NCI-H69 (cell line): Measurements from ENCODE around the gene PLAAT5.
"Not testable (repeated sequence)": the region's sequence is repeated elsewhere in the genome, so short reads cannot be mapped to it uniquely, and the experiment has no call there.

Experiments
- DNase-seq: peaks from one replicate; lab custom pipeline; 2025; lab: John Stamatoyannopoulos, UW

PLAAT5 gene, protein sequence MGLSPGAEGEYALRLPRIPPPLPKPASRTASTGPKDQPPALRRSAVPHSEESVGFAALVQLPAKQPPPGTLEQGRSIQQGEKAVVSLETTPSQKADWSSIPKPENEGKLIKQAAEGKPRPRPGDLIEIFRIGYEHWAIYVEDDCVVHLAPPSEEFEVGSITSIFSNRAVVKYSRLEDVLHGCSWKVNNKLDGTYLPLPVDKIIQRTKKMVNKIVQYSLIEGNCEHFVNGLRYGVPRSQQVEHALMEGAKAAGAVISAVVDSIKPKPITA

DNA sequence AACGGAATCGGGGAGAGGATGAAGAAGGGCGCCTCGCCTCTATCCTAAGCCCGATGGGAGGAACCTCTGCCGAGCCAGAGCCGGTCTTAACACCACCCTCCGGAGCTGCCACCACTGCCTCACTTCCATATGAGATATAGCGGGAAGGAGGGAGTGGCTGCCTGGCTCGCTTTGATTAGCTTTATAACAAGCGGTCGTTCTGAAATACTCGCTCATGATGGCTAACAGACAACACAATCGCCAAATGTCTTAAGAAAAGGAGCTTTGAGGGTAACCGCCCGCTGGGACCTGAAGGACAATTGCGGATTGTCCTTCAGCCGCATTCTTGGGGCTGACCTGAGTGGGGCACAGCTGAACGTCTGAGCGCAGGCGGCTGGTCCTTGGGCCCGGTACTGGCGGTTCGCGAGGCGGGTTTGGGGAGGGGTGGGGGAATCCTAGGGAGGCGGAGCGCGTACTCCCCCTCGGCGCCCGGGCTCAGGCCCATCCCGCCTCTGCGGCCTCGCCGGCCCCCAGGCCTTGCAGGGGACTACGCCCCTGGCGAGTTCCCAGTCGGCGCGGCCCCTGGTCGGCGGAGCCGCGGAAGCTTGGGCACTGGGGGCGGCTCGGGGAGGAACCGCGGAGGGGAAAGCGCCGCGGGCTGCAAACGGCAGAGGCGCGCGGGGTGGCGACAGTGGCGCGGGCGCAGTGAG, at the start of gene PLAAT5:
Gene PLAAT5 (minus strand): TSS at position 617 of the 689 bp plus-strand sequence. CDS start 133 bp downstream, at position 484.
- DNase-seq: no peak

DNA sequence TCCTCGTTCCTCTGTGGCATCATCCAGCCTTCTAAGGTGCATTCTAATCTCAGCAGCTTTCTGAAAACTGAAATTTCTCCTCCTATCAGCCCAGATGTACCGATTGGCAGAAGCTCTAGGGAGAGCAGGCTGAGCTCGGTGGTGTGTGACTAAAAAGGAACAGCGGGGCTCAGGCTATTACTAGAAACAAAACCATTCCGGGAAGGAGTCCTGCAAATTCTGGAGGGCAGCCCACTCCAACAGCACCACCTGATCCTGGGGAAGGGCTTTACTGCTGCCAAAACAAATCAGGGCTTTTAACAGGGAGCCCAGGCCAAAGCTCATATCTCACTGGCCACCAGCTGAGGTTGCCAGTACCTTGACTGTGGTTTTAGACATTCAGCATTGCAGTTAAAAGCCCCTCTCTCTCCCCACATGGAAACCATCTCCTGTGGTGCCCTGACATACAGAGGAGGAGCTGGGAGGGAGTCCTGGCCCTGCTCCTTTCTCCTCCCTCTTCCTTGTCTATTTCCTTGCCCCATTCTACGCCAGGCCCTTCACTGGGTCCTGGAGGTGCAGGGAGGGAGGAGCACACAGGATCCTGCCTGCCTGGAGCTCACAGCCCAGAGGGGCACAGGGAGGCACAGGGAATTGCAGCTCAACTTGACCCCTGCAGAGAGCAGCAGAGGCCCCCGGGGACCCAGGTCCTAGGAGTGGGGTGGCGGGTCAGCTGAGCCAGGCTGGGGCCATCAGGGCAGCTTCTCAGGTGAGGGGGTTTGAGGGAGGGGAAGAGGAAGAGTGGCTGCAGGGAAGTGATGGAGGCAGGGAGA, 46.5 kb upstream of the PLAAT5 start:
- no peak for DNase-seq

DNA sequence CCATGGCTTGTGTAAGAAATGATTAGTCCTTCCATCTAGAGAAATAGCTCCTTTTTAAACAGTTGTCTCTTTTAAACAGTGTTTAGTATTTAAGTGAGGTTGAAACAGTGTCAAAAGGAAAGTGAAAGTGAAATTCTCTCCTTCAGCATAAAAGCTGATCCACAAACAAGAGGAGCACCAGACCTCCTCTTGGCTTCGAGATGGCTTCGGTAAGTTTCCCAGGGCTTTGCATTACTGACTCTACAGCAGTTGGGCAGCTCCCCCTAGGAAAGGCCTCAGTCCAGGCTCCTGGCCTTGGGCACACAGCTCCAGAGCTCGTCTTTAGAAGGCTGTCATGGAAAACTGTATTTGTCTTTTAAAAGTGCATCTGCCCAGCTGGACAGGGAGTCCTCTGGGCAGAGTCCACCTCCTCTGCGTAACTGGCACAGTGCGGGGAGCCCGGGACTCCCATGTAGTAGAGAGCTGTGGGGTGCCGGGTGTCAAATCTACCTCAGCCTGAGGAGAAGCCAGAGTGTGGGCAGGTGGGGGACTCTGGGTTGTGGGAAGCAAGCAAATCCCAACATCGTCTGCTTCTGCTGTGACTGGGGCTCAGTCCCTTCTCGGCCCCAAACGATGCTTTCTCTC, 45.8 kb upstream of the PLAAT5 start, which contains the start of gene PLAAT4:
Gene PLAAT4 (plus strand): TSS at position 140 of the 624 bp plus-strand sequence. CDS start 61 bp downstream, at position 201.
- DNase-seq: no peak

DNA sequence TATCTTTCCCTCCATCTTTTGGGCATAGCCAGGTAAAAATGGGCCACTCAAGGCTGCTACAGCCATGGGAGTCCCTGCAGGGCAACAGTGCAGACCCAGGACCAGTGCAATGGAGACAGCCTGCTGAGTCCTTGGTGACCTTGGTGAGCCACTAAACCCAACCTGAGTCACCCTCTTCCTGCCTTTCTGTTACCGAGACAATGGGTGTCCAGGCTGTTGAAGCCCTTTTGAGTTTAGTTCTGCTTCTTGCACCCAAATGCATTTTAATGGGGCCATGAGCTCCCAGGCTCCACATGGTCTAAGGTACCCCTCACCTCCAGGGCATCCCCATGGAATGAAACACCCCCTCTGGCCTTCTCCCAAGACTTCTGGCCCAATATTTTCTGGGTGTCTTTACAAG, 44.8 kb upstream of the PLAAT5 start:
- DNase-seq: no peak

DNA sequence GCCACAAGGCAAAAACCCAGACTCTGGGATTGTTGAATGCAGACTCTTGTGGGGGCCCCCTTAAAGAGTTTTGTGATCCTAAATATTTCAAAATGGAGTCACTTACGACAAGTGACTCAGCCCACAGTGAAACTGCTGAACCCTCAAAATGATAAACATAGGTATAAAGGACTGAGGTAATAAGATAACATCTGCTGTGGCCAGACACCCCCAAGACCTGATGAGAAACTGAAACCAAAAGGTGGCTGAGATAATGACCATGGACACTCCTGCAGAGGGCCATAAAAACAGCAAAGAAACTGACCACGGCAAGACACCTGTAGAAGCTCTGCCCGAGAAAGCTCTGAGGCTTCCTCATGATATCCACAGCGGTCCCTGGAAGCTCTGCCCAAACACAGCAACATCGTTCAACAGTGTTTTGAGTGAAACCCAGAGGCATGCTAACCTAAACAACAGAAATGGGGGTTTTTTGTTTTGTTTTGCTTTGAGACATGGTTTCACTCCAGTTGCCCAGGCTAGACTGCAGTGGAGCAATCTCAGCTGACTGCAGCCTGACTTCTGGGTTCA, 44.0 kb upstream of the PLAAT5 start:
- DNase-seq: no peak

DNA sequence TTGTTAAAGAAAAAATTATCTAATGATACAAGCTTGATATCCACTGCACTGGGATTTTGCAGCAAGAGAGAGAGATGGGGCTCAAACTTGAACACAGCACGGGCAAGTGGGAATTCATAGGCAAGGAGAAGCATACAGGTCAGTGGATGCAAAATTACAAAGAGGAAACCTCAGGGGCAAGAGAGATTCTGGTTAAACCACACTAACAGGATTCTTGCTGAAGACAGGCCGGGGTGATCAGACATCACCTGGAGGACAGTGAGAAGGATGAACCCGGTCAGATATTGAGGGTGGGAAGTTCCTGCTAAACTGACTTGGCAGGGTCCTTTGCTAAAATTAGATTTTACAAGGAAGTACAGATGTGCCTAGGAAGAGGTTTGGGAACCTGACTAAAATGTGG, 43.1 kb upstream of the PLAAT5 start:
- DNase-seq: no peak

DNA sequence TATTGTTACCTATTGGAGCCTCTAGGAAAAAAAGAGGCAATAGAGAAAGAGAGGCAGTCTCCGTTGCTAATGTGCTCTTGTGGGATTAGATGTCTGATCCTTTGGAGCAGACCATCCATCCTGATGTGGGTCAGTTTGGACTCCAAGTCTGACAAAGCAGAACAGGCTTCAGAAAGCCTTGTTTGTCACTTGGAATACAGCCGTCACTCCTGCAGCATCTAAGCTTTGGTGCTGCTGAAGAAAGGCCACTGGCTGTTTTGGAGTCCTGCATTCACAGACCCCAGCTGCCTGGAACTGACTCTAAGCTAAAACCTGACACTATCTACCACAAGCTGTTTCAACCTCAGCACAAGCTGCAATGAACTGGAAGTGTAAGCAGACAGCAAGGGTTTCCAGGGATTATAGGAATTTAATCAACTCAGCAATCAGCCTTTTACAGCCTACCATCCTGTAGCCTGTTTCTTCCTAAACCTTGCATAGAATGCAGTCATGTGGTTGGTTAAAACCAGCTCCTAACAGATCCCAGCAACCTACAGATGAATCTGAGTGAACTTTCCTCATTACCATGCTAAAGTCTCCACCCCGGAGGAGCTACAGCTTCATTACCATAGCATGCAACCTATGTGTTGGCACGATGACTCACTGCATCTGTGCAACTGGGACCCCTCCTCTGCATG, 42.0 kb upstream of the PLAAT5 start:
- no peak for DNase-seq

DNA sequence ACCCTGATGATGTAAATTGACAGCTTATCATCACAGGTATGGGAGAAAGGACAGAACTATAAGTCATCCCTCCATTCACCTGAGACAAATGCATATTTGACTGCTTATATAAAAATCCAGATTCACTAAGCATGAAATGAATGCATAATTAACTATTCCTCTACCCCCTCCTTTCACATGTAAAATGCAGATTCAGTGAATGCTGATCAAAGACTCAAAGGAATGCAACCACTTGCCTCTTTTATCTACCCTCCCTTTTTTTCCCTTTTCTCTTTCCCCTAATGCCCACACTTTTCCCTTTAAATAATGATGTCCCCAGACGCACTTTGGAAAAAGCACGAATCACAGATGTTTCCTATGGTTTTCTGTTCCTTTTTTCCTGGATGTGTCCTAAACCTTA, 41.1 kb upstream of the PLAAT5 start:
- DNase-seq: no peak

DNA sequence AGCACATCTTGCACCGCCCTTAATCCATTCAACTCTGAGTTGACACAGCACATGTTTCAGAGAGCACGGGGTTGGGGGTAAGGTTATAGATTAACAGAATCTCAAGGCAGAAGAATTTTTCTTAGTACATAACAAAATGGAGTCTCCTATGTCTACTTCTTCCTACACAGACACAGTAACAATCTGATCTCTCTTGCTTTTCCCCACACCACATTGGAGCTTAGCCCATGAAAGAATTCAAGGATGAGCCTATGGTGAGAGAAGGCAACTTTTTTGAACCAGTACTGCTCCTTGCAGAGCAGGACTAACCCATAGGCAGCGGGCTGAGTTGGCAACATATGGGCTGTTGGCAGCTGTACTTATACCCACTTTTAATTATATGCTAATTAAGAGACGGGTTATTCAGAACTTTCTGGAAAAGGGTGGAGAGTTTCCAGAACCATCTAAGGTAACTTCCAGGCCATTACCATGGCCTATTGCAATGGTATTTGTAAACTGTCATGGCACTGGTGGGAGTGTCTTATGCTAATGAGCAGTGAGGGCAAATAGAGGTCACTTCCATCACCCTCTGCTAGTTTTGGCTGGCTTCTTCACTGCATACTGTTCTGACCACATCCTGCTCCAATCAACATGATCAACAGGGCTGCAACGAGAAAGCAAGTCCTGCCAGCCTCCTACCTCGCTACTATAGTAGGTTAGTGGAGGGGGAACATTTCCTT, 40.3 kb upstream of the PLAAT5 start:
- not testable (repeated sequence) for DNase-seq

DNA sequence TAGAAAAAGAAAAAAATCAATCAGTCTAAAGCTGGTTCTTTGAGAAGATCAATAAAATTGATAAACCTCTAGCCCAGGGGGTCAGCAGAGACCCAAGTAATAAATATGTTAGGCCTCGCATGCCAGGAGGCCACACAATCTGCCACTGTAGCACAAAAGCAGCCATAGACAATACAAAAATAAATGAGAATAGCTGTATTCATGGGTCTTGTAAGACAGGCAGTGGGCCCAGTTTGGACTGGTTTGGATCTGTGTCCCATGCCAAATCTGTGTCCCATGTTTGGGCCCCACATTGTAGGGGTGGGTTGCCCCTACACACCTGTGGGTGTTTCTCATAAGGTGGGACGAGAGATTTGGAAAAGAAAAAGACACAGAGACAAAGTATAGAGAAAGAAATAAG, 39.1 kb upstream of the PLAAT5 start:
- no peak for DNase-seq

DNA sequence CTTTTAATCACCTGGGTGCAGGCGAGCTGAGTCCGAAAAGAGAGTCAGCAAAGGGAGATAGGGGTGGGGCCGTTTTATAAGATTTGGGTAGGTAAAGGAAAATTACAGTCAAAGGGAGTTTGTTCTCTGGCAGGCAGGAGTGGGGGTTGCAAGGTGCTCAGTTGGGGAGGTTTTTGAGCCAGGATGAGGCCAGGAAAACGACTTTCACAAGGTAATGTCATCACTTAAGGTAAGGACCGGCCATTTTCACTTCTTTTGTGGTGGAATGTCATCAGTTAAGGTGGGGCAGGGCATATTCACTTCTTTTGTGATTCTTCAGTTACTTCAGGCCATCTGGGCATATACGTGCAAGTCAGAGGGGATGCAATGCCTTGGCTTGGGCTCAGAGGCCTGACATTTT, 38.4 kb upstream of the PLAAT5 start:
- DNase-seq: not testable (repeated sequence)

DNA sequence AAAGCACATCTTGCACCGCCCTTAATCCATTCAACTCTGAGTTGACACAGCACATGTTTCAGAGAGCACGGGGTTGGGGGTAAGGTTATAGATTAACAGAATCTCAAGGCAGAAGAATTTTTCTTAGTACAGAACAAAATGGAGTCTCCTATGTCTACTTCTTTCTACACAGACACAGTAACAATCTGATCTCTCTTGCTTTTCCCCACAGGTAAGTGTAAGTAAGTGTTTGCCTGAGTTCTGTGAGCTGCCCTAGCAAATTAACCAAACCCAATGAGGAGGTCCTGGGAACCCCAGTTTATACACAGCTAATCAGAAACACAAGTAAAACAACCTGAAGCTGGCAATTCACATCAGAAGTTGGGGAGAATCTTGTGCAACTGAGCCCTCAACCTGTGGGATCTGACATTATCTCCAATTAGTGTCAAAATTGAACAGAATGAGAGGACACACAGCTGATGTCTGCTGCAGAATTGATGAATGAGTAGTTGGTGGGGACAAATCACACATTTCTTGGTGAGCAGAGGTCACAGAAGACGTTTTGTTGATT, 37.8 kb upstream of the PLAAT5 start:
- not testable (repeated sequence) for DNase-seq

DNA sequence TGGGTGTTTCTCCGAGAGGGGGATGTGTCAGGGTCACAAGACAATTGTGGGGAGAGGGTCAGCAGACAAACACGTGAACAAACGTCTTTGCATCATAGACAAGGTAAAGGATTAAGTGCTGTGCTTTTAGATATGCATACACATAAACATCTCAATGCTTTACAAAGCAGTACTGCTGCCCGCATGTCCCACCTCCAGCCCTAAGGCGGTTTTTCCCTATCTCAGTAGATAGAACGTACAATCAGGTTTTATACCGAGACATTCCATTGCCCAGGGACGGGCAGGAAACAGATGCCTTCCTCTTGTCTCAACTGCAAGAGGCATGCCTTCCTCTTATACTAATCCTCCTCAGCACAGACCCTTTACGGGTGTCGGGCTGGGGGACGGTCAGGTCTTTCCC, 37.2 kb upstream of the PLAAT5 start:
- DNase-seq: not testable (repeated sequence)

DNA sequence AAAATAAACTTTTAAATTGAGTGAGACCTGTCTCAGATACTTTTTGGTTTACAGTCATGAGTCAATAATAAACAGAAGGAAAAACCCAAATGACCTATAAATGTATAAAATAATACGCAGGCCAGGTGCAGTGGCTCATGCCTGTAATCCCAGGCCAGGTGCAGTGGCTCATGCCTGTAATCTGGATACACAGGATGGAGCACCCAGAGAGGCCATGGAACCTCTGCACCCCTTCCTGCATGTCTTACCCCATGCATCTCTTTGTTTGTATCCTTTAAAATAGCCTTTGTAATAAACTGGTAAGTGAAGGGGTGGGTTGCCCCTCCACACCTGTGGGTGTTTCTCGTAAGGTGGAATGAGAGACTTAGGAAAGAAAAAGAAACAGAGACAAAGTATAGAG, 36.7 kb upstream of the PLAAT5 start:
- no peak for DNase-seq

DNA sequence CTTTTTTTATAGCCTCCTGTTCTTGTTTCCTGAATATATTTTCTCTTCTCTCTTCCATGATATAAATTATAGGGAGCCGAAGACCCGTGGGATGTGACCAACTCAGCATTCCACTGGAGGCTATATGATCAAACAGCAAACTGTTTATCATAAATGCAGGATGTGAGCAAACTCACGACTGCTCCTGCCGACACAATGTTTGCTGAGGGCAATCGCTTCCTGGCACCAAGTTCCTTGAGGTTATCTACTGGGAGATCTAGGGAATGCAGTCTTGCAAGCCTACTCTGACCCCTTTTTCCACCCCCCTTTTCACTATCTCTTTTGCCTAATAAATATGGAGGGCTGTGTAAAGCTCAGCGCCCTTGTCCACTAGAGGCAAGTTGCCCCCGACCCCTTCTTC, 32.2 kb upstream of the PLAAT5 start:
- no peak for DNase-seq

DNA sequence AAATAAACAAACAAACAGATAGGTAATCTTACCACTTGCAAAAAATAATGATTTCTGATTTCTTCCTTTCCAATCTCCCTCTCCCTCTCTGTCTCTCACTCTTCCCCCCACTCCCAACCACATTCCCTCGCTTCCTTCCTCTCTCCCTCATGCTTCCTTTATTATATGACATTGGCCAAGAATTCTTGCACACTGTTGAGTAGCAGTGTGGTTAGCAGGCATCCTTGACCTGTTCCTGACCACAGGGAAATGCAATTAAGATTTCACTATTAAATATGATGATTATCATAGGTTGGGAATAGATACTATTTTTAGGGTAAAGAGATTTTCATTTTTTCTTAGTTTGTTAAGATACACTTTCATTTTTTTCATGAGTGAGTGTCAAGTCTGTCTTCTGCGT, 30.9 kb upstream of the PLAAT5 start:
- no peak for DNase-seq

DNA sequence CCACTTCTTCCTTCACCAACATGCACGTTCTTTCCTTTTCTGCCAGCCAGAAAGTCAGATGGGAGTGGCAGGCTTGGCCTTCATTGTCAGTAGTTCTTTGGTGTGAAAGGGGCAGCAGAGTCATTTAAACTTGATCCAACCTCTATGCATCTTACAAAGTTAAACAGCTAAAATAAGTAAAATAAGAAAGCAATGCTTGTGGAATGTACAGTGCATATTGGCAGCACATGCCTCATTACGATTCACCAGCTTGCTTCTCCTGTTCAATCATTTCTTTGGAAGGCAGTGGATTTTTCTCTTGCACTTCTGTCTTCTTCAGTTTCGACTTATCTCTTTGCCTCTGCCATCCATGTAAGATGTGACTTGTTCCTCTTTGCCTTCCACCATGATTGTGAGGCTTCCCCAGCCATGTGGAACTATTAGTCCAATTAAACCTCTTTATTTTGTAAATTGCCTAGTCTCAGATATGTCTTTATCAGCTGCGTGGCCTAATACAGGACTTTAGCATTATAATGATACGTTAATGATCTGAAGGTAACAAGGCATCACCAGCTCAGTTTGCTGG, 29.7 kb upstream of the PLAAT5 start:
- DNase-seq: no peak

DNA sequence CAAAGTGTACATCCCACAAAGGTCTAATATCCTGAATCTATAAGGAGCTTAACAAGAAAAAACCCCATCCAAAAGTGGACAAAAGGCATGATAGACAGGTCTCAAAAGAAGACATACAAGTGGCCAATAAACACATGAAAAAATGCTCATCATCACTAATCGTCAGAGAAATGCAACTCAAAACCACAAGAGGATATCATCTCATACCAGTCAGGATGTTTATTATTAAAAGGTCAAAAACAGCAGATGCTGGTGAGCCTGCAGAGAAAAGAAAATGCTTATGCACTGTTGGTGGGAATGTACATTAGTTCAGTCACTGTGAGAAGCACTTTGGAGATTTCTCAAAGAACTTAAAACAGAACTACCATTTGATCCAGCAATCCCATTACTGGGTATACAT, 27.6 kb upstream of the PLAAT5 start:
- no peak for DNase-seq

DNA sequence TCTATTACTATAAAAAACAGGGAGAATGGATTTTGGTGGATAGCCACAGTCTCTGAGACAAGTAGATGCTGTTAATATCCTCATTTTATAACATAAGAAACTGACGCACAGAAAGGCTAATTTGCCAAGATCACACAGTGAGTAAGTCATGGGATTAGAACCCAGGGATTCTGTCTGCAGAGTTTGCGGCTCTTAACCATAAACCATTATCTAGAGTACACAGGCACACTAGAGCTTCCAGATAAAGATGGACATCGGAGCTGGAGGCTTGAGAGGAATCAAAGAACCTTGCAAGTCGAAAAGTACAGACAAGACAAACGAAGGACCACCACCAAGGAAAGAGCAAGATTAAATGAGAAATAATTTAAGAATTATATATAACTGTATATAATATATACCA, 26.2 kb upstream of the PLAAT5 start:
- no peak for DNase-seq

DNA sequence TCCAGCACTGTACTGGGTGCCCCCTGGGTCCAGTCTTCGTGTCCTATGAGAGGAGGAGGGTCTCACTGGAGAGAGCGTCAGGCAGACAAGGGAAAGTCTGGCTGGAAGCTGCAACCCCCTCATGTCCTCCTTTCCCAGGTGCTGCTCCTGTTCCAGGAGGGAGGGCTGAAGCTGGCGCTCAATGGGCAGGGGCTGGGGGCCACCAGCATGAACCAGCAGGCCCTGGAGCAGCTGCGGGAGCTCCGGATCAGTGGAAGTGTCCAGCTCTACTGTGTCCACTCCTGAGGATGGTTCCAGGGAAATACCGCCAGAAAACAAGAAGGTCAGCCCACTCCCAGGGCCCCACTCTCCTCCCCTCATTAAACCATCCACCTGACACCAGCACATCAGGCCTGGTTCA, 25.1 kb upstream of the PLAAT5 start:
- no peak for DNase-seq
